ENCODE data around the gene GCGR. TPM values are rescaled to one million over a fixed set of nuclear protein-coding genes. Genes with fewer than 3 reads are reported as not detected.

GCGR gene
- total and polyA plus RNA-seq, 2 of the 13 experiments (the other 11 are each of a cell fraction or from before 2014, with no cell fraction given): 0.04 to 0.13 TPM

DNA sequence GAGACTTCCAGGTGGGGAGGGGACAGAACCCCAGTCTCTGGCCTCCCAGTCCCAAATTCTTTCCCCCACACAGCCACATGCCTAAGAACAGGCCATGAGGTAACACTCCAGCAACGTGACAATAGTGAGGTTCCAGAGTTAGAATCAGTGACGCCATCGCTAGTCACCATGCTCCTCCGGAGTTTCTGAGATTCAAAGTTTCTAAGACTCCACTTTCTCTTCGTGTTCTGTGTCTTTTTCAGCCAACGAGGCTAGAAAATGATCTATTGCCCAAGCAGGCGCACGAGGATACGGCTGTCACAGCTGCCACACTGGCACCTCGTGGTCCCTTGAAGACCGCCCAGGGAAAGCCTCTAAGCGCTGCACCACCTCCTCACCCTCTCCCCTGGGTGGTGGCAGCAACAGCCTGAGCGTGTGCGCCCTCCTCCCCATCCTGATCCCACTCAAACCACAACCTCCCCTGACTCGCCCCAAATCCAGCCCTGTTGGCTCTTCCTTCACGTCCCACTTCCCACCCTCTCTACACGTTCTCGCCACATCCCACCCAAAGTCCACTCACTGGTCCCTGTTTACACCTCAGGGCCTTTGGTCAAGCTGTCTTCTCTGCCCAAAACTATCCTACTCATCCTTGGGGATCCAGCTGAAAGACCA, 28.1 kb downstream of the GCGR start (continued):
- TF ChIP-seq SNAPC4 (CRISPR knock-in tag; IDR thresholded peaks at IDR 0.05) (no peak), NR2F6 (IDR thresholded peaks at IDR 0.05) (no peak), NR2F6 (CRISPR knock-in tag; IDR thresholded peaks at IDR 0.05) (no peak), ZNF879 (CRISPR knock-in tag; IDR thresholded peaks at IDR 0.05) (no peak), TAF15 (IDR thresholded peaks at IDR 0.05; ENCODE audit: low read depth, low read length, poor library complexity, severe bottlenecking) (no peak), MAFK (conservative IDR thresholded peaks at IDR 0.05 in 1 of 2, IDR thresholded peaks at IDR 0.05 in 1 of 2; ENCODE audit: low read length in 2 of 2) (no peak), HNF4A (CRISPR knock-in tag; IDR thresholded peaks at IDR 0.05) (no peak), TBX2 (CRISPR knock-in tag; IDR thresholded peaks at IDR 0.05; ENCODE audit: borderline replicate concordance) (0 out of 2 replicates have a peak, but pooled peaks have one; percentile 28), SSRP1 (CRISPR knock-in tag; IDR thresholded peaks at IDR 0.05) (no peak), SUZ12 (IDR thresholded peaks at IDR 0.05; ENCODE audit: low read depth, low read length) (no peak), ZNF839 (CRISPR knock-in tag; IDR thresholded peaks at IDR 0.05; ENCODE audit: borderline replicate concordance) (peak; percentile 84; the same call in 1 of the 2 replicates), ZNF205 (CRISPR knock-in tag; IDR thresholded peaks at IDR 0.05) (no peak), ZNF317 (CRISPR knock-in tag; IDR thresholded peaks at IDR 0.05) (no peak), ZNF230 (CRISPR knock-in tag; IDR thresholded peaks at IDR 0.05) (no peak), CEBPB (IDR thresholded peaks at IDR 0.05; ENCODE audit: borderline replicate concordance, low read depth, low read length) (no peak), ZNF275 (CRISPR knock-in tag; IDR thresholded peaks at IDR 0.05; ENCODE audit: borderline replicate concordance) (no peak), GABPA (IDR thresholded peaks at IDR 0.05; ENCODE audit: low read depth, low read length) (no peak), GABPA (CRISPR knock-in tag; IDR thresholded peaks at IDR 0.05; ENCODE audit: low read depth) (no peak), ARID2 (CRISPR knock-in tag; IDR thresholded peaks at IDR 0.05; ENCODE audit: borderline replicate concordance) (no peak), HOXD1 (CRISPR knock-in tag; IDR thresholded peaks at IDR 0.05) (no peak), ZNF543 (CRISPR knock-in tag; IDR thresholded peaks at IDR 0.05) (no peak)
- TF ChIP-seq, protein P1, sequence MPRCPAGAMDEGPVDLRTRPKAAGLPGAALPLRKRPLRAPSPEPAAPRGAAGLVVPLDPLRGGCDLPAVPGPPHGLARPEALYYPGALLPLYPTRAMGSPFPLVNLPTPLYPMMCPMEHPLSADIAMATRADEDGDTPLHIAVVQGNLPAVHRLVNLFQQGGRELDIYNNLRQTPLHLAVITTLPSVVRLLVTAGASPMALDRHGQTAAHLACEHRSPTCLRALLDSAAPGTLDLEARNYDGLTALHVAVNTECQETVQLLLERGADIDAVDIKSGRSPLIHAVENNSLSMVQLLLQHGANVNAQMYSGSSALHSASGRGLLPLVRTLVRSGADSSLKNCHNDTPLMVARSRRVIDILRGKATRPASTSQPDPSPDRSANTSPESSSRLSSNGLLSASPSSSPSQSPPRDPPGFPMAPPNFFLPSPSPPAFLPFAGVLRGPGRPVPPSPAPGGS (CRISPR knock-in tag; IDR thresholded peaks at IDR 0.05): 0 out of 2 replicates have a peak, but pooled peaks have one; percentile 70
- TF ChIP-seq, protein P2, sequence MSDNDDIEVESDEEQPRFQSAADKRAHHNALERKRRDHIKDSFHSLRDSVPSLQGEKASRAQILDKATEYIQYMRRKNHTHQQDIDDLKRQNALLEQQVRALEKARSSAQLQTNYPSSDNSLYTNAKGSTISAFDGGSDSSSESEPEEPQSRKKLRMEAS (IDR thresholded peaks at IDR 0.05): peak; percentile 83

Data from HepG2 (cell line).